HG03378 (cell line): ENCODE results near the gene NR1D1.
A peak's percentile ranks its signal among the peaks of the same experiment; 100 is the strongest.
"Not testable (repeated sequence)": the region's sequence is repeated elsewhere in the genome, so short reads cannot be mapped to it uniquely, and the experiment has no call there.

Source experiments
- ATAC-seq: cut with Tn5 transposase; IDR thresholded peaks from one replicate; pipeline ENCODE4 v1.9.1; 2021; ENCODE audit warnings: mild to moderate bottlenecking, moderate library complexity; ENCODE audit not compliant: unreplicated experiment

Gene NR1D1

GRCh38 chr17:40100419-40100668, at the start of gene NR1D1:
Gene NR1D1, minus strand, starts transcription at chr17:40100589. Its CDS starts 495 bp downstream, at chr17:40100094.
- ATAC-seq = no peak

GRCh38 chr17:40148527-40148926, 48.1 kb upstream of the NR1D1 start:
- no peak for ATAC-seq

DNA sequence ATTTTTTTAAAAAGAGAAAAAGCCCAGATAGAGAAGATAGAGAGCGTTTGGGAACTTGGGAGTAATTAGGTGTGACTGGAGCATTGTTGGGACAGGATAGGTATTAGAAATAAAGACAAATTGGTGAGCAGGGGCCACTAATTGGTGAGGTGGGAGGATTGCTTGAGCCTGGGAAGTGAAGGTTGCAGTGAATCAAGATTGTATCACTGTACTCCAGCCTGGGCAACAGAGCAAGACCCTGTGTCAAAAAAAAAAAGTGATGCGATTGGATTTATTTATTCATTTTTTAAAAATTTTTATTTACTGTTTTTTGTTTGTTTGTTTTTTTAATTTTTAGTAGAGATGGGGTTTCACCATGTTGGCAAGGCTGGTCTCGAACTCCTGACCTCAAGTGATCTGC, 45.1 kb upstream of the NR1D1 start:
- no peak for ATAC-seq

GRCh38 chr17:40143166-40143565, 42.8 kb upstream of the NR1D1 start:
- ATAC-seq = not testable (repeated sequence)

DNA sequence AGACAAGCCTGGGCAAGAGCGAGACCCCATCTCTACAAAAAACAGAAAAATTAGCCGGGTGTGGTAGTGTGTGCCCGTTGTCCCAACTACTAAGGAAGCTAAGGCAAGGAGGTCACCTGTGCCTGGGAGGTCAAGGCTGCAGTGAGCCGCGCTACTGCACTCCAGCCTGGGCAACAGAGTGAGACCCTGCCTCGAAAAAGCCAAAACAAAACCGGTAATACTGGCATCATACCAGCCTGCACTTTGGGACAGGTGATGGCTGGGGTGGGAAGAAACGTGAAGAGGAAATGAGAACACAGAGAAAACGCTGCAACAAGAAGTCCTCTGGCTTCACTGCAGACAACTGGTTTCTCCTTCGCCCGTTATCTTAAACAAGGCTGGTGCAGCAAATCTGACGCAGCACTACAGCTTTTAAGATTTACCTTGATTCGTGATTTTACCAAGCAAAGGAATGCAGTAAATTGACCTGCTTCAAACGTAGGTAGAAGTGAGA, 39.2 kb upstream of the NR1D1 start:
- ATAC-seq = peak; percentile 17

DNA sequence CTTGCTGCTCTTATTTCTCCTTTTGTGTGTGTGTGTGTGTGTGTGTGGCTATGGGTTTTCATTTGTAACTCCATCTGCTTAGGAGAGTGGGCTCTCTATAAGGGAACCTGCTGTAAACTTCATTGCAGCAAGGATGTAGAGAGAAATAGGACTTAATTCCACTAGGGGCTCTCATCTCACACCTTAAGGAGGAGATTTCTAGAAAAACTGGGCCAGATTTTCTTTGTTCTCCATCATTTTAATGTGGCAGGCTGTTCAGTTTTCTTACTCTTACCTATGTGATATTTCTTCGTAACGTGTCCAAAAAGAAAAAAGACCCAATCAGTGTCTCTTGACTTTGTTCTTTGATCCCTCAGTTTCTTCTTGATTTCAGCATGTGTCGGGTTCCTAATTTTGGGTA, 35.4 kb upstream of the NR1D1 start:
- ATAC-seq = no peak

GRCh38 chr17:40134184-40134583, 33.8 kb upstream of the NR1D1 start:
- ATAC-seq = no peak

GRCh38 chr17:40130352-40131042, 30.1 kb upstream of the NR1D1 start:
- ATAC-seq = no peak

DNA sequence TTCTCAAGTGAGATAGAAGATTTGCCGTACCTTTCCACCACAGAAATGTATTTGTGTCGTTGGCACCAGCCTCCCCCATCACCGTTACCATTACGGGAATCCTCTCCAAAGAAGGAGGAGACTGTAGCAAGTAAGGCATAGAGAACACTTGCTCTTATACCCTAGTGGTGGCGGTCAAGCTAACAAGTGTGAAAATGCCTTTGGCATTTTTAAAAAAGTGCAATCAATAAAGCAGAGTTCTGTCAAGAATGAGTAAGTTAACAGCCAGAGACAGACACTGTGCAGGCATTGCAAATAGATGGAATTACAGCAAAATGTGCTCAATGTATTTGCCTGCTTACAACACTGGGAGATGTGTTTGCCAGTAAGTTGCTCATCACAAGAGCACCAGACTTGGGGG, 29.1 kb upstream of the NR1D1 start:
- ATAC-seq = no peak

GRCh38 chr17:40124279-40125141, 24.1 kb upstream of the NR1D1 start:
- ATAC-seq = no peak

DNA sequence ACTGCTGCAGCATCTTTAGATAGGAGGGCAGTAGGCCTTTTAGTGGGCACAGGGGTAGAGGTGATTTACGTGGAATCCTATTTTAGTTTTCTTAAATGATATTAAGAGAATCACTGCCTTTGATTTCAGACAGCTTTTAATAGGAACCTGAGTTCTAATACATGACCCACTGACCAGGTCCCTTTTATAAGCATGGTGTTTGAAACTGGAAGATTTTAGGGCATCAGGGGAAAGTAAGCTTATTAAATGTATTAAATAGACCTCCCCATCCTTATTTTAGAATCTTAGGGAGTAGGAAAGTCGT, 23.4 kb upstream of the NR1D1 start:
- no peak for ATAC-seq

DNA sequence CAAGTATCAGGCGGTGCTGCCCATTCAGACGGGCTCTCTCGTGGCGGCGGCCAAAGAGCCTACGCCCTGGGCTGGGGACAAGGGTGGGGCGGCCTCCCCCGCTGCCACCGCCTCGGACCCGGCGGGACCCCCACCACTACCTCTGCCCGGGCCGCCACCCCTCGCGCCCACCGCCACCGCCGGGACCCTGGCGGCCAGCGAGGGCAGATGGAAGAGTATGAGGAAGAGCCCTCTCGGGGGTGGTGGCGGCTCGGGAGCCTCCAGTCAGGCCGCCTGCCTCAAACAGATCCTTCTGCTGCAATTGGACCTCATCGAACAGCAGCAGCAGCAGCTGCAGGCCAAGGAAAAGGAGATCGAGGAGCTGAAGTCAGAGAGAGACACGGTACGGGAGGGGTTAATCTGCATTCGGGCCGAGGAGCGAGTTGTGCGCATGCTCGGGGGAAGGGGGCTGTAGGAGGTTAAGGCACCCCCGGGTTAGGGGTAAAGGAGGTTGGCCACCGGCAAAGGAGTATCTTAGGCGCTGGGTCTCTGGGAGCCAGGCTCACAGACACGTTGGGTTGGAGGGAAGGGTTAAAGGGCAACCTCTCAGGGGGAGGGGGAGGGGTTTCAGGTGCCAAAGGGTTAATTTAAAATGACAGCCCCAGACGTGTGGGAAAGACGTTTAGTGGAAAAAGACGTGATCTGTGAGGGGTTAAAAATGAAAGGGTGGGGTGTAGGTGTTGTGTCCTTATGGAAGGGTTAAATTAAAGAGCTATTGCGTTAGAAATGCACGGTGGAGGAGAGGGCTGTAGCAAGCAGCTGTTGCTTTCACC, 22.8 kb upstream of the NR1D1 start:
- no peak for ATAC-seq

GRCh38 chr17:40122136-40122998, 22.0 kb upstream of the NR1D1 start:
- no peak for ATAC-seq

GRCh38 chr17:40121181-40122135, 21.1 kb upstream of the NR1D1 start, which contains the start of gene MSL1:
Gene MSL1, plus strand, starts transcription at chr17:40121971. Its CDS starts 642 bp downstream, at chr17:40122613.
- no peak for ATAC-seq

DNA sequence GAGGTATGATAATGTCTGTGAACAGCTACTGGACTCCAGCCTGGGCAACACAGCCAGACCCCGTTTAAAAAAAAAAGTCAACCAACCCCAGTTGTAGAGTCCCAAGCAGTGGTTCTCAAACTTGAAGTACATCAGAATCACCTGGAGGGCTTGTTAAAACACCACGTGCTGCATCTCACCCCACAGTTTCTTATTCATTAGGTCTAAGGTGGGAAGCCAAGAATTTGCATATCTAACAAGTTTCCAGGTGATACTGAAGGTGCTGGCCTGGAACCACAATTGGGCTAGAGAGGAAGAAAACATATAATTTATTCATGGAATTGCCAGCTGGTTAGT, 14.7 kb upstream of the NR1D1 start:
- no peak for ATAC-seq

DNA sequence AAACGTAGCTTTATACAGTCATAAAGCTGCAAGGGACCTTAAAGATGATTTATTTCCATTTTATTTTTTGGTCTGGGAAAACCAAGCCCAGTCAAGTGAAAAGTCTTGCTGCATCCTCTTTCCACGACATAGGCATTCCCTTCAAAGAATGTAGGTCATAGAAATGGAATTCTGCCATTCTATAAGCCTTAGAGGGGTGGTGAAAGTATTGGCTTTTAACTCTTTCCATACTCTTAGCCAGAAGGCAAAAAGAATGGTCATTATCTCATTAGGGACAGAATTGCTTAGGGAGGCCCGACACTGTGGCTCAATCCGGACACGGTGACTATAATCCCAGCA, 13.5 kb upstream of the NR1D1 start:
- no peak for ATAC-seq

- ATAC-seq = peak; percentile 81
Observed at GRCh38 chr17:40113110-40113906, 12.9 kb upstream of the NR1D1 start.

DNA sequence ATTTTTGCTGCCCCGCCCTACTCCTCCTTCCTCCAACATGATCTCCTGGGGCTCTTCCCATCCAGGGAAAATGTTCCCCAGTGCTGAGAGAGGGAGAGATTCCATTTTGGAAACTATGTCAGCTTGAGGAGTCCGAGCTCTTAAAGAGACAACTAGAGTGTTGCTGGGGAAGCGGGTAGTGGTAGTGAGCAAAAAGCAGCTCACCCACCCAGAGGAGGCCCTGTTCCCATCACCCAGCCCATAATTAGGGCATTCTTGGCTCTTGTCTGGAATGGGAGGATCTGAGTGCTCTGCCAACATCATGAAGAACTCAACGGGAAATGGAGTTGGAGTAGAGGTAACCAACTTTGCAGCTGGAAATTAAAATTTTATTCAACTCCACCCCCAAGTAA, 12.3 kb upstream of the NR1D1 start:
- ATAC-seq = no peak

GRCh38 chr17:40112191-40112711, 11.9 kb upstream of the NR1D1 start:
- ATAC-seq = no peak
